ENCODE results near the gene RIOK1.

RIOK1 gene

GRCh38 chr6:7431313-7431673 is 41.7 kb downstream of the RIOK1 start:
- no peak for TF ChIP-seq CTCF (IDR thresholded peaks at IDR 0.05; ENCODE audit: control insufficient read depth, extremely low read depth, insufficient read depth)
- H3K4me3 ChIP-seq (ENCODE audit: low read depth, low read length) = no peak overlapping the region
- no peak for DNase-seq (ENCODE audit: low read depth)

GRCh38 chr6:7431674-7432390 is 42.2 kb downstream of the RIOK1 start:
- no peak for TF ChIP-seq CTCF (IDR thresholded peaks at IDR 0.05; ENCODE audit: control insufficient read depth, extremely low read depth, insufficient read depth)
- H3K4me3 ChIP-seq (ENCODE audit: low read depth, low read length) = no peak overlapping the region
- DNase-seq (ENCODE audit: low read depth) = no peak

GRCh38 chr6:7432391-7433120 is 42.9 kb downstream of the RIOK1 start:
- no peak overlapping the region for H3K4me3 ChIP-seq (ENCODE audit: low read depth, low read length)
- no peak for TF ChIP-seq CTCF (IDR thresholded peaks at IDR 0.05; ENCODE audit: control insufficient read depth, extremely low read depth, insufficient read depth)
- DNase-seq (ENCODE audit: low read depth) = no peak

- DNase-seq (ENCODE audit: low read depth) = no peak
- H3K4me3 ChIP-seq (ENCODE audit: low read depth, low read length) = no peak overlapping the region
- no peak for TF ChIP-seq CTCF (IDR thresholded peaks at IDR 0.05; ENCODE audit: control insufficient read depth, extremely low read depth, insufficient read depth)
Measured at GRCh38 chr6:7433121-7433617, 43.6 kb downstream of the RIOK1 start.

GRCh38 chr6:7434672-7435071 is 45.1 kb downstream of the RIOK1 start:
- no peak overlapping the region for H3K4me3 ChIP-seq (ENCODE audit: low read depth, low read length)
- TF ChIP-seq CTCF (IDR thresholded peaks at IDR 0.05; ENCODE audit: control insufficient read depth, extremely low read depth, insufficient read depth) = no peak
- DNase-seq (ENCODE audit: low read depth) = no peak

- no peak for TF ChIP-seq CTCF (IDR thresholded peaks at IDR 0.05; ENCODE audit: control insufficient read depth, extremely low read depth, insufficient read depth)
- no peak overlapping the region for H3K4me3 ChIP-seq (ENCODE audit: low read depth, low read length)
- no peak for DNase-seq (ENCODE audit: low read depth)
Measured at GRCh38 chr6:7438011-7438410, 48.4 kb downstream of the RIOK1 start.

Measured in LNCaP clone FGC (cell line).